ENCODE data around the gene FHIT.

The FHIT gene

GRCh38 chr3:59899061-59899460 is 1352.2 kb downstream of the FHIT start:
- Histone ChIP-seq H3K4me1 (no peaks in the 10 kb centered on the region), H3K9ac (no peak overlapping the region), H3K4me3 (ENCODE audit: low read depth, low read length) (no peak overlapping the region), H3K27me3 (ENCODE audit: control insufficient read depth, insufficient read depth, low read length) (no peaks in the 10 kb centered on the region), H3K27ac (no peak overlapping the region), H3K9me3 (ENCODE audit: control insufficient read depth, low read length) (no peaks in the 10 kb centered on the region), H3K79me2 (no peaks in the 10 kb centered on the region), H2AFZ (no peak overlapping the region), H3K36me3 (ENCODE audit: control insufficient read depth, insufficient read depth, low read length) (no peaks in the 10 kb centered on the region), H3K4me2 (ENCODE audit: low read length) (no peak overlapping the region)
- no peak for TF ChIP-seq CTCF (IDR thresholded peaks at IDR 0.05)

GRCh38 chr3:59895972-59896371 is 1355.3 kb downstream of the FHIT start:
- Histone ChIP-seq H3K9me3 (ENCODE audit: control insufficient read depth, low read length) (no peaks in the 10 kb centered on the region), H3K36me3 (ENCODE audit: control insufficient read depth, insufficient read depth, low read length) (no peaks in the 10 kb centered on the region), H3K27ac (no peak overlapping the region), H3K9ac (no peak overlapping the region), H3K4me1 (no peaks in the 10 kb centered on the region), H3K27me3 (ENCODE audit: control insufficient read depth, insufficient read depth, low read length) (no peaks in the 10 kb centered on the region), H3K4me2 (ENCODE audit: low read length) (no peak overlapping the region), H3K79me2 (no peaks in the 10 kb centered on the region), H2AFZ (no peak overlapping the region), H3K4me3 (ENCODE audit: low read depth, low read length) (no peak overlapping the region)
- no peak for TF ChIP-seq CTCF (IDR thresholded peaks at IDR 0.05)

GRCh38 chr3:59894425-59895121 is 1356.7 kb downstream of the FHIT start:
- Histone ChIP-seq H3K4me3 (ENCODE audit: low read depth, low read length) (no peak overlapping the region), H3K27me3 (ENCODE audit: control insufficient read depth, insufficient read depth, low read length) (no peaks in the 10 kb centered on the region), H3K79me2 (no peaks in the 10 kb centered on the region), H3K9ac (no peak overlapping the region), H3K36me3 (ENCODE audit: control insufficient read depth, insufficient read depth, low read length) (no peaks in the 10 kb centered on the region), H3K4me2 (ENCODE audit: low read length) (no peak overlapping the region), H3K9me3 (ENCODE audit: control insufficient read depth, low read length) (no peaks in the 10 kb centered on the region), H3K27ac (no peak overlapping the region), H3K4me1 (no peaks in the 10 kb centered on the region), H2AFZ (no peak overlapping the region)
- TF ChIP-seq CTCF (IDR thresholded peaks at IDR 0.05): no peak

GRCh38 chr3:59890639-59891038 is 1360.6 kb downstream of the FHIT start:
- no peak overlapping the region for H3K27ac ChIP-seq
- no peaks in the 10 kb centered on the region for H3K36me3 ChIP-seq (ENCODE audit: control insufficient read depth, insufficient read depth, low read length)
- no peak overlapping the region for H3K9ac ChIP-seq
- H3K27me3 ChIP-seq (ENCODE audit: control insufficient read depth, insufficient read depth, low read length): no peaks in the 10 kb centered on the region
- H3K4me3 ChIP-seq (ENCODE audit: low read depth, low read length): no peak overlapping the region
- H3K79me2 ChIP-seq: no peaks in the 10 kb centered on the region
- H3K9me3 ChIP-seq (ENCODE audit: control insufficient read depth, low read length): no peaks in the 10 kb centered on the region
- TF ChIP-seq CTCF (IDR thresholded peaks at IDR 0.05): no peak
- H3K4me2 ChIP-seq (ENCODE audit: low read length): no peak overlapping the region
- H2AFZ ChIP-seq: no peak overlapping the region
- H3K4me1 ChIP-seq: no peaks in the 10 kb centered on the region

GRCh38 chr3:59886790-59887189 is 1364.5 kb downstream of the FHIT start:
- Histone ChIP-seq H3K9ac (no peak overlapping the region), H2AFZ (no peak overlapping the region)
- no peak for TF ChIP-seq CTCF (IDR thresholded peaks at IDR 0.05)

More at GRCh38 chr3:59886790-59887189, 1364.5 kb downstream of the FHIT start:
- Histone ChIP-seq H3K4me2 (ENCODE audit: low read length) (no peak overlapping the region), H3K4me3 (ENCODE audit: low read depth, low read length) (no peak overlapping the region), H3K27me3 (ENCODE audit: control insufficient read depth, insufficient read depth, low read length) (no peaks in the 10 kb centered on the region), H3K9me3 (ENCODE audit: control insufficient read depth, low read length) (no peaks in the 10 kb centered on the region), H3K27ac (no peak overlapping the region), H3K79me2 (no peaks in the 10 kb centered on the region), H3K4me1 (no peaks in the 10 kb centered on the region), H3K36me3 (ENCODE audit: control insufficient read depth, insufficient read depth, low read length) (no peaks in the 10 kb centered on the region)
